AG20443 (cell line): Measurements from ENCODE around the gene GUK1.
A peak's percentile ranks its signal among the peaks of the same experiment; 100 is the strongest.

Experiments
- DNase-seq: peaks from one replicate; pipeline ENCODE4 v3.0.0; 2012; ENCODE audit warnings: low spot score, mixed read lengths

GUK1 gene

DNA sequence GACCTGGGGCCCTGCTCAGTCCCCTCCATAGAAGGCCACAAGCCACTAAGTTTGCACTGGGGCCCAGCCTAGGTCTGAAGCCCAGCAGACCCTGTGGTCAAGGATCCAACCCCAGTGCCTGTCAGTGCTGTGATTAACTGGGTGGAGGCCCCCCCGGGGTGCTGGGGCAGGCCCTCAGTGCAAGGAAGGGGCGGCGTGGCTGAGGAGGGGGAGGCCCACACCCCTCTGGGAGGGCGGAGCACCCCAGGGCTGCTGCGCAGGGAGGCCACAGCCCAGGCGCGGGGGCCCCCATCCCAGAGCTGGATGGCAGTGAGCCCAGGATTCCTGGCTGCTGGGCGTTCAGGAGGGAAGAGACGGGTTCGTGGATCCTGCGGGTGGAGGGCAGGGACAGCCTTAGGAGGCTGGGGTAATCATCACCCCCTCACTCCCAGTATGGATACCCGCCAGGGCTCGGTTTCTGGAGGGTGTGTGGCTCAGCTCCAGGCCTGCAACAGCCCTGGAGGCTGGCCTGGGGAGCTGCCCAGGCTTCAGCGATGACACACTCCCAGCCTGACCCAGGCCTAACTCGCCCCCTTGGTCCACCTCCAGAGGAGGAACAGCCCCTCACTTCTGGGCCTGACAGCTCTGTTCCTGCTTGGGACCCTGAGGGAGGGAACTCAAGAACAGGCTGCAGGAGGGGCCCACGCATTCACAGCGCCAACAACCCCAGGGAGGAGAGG is 10.5 kb downstream of the GUK1 start:
- DNase-seq, result peak; percentile 88

DNA sequence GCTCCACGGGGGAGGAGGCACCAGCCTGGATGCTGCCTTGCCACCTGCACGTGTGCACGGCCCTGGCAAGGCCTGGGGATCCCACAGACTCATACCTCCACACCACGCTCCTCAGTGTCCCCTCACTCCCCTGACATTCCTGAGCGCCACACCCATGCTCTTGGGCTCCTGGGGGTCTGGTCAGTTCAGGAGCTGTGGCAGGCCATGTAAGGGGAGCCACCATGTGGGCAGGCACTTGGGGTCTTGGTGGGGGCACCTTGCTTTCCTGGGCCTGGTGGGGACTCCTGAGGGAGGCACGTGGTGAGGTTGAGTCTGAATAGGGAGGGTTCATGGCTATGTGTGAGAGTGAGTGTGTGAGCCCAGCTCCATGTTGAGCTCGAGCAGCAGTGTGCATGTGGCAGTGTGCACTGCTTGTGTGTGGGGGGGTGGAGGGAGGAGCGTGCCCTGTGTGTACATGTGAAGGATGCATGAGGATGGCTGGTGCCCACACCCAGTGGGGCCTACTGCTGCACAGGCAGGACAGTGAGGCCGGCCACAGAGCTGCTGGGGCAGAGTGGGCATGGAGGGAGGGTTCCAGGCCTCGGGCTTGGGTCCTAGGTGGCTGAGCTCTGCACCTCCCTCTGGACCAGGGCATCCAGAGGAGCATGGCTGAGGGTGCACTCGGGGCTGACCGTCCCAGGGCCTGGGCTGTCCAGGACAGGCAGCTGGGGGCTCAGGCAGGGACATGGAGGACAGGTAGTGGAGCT is 11.3 kb downstream of the GUK1 start:
- no peak for DNase-seq

DNA sequence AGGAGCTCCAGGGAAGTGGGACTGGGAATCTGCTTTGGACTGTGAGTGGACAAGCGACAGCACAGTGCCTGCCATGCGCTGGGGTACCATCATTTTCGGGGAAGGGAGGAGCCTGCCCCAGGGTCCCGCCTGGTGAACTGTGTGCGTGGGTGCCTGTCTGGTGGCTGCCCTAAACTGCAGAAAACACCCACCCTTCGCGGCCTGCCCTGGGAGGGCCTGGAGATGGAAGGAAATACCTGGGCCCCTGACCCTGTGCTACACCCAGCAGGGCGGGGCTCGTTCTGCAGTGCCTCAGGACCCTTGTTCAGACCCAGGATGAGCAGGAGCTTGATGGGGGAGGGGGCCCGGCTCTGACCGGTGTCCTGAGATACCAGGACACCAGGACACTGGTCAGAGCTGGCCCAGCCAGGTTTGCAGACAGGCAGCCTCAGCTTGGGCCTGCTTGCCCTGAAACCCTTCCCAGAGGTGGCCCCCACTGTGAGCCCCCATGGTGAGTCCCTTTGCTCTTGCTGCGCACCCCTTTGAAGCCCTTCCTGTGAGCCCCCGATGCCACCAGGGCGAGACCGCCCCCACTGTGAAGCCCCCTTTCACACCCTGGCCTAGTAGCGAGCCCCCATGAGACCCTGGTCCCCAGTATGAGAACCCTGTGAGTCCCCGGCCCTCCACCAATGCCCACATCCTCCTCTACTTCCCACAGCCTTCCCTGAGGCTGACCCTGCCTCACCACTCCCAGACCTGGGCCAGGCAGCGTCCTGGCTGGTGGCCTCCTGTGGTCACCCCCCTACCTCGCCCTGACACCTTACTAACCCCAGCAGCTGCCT is 12.2 kb downstream of the GUK1 start:
- DNase-seq, result no peak

DNA sequence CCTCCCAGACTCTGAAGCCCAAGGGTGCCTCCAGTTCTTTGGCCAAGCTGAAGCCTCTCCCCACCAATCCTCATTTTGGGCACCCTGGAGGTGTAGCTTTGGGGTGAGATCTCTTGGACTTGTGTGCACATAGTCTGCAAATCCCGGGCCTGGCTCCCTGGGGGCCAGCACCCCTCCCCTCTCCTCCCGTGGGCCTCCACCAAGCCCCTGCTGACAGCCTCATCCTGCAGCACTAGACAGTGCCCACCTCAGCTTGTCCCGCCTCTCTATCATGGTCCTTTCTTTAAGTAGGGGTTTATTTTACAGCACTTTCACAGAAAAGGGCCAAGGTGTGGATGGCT is 12.8 kb downstream of the GUK1 start:
- no peak for DNase-seq

DNA sequence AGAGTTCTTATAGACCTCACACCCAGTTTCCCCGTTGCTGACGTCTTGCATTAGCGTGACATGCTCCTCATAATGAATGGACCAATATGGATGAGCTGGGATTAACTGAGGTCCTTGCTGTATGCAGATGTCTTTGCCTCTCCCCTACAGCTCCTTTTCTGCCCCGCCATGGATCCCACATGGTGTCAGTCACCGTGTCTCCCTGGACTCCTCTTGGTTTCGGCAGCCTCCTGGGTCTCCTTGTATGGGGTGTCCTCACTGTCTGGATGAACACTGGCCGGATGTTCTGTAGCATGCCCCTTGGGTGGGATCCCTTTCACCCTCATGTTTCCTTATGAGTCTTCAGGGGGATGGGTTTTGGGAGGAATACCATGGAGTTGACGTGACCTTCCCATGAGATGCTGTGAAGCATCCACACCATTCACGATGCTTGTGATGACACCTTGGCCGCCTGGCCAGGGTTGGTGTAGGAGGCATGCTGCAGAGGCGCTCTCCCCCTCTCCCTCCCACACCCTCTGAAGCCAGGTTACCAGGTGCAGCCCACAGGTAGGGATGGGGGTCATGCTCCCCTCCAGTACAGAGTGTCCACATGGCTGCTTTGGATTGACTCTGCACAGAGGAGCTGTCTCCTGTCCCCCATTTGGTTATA is 14.1 kb downstream of the GUK1 start:
- no peak for DNase-seq

DNA sequence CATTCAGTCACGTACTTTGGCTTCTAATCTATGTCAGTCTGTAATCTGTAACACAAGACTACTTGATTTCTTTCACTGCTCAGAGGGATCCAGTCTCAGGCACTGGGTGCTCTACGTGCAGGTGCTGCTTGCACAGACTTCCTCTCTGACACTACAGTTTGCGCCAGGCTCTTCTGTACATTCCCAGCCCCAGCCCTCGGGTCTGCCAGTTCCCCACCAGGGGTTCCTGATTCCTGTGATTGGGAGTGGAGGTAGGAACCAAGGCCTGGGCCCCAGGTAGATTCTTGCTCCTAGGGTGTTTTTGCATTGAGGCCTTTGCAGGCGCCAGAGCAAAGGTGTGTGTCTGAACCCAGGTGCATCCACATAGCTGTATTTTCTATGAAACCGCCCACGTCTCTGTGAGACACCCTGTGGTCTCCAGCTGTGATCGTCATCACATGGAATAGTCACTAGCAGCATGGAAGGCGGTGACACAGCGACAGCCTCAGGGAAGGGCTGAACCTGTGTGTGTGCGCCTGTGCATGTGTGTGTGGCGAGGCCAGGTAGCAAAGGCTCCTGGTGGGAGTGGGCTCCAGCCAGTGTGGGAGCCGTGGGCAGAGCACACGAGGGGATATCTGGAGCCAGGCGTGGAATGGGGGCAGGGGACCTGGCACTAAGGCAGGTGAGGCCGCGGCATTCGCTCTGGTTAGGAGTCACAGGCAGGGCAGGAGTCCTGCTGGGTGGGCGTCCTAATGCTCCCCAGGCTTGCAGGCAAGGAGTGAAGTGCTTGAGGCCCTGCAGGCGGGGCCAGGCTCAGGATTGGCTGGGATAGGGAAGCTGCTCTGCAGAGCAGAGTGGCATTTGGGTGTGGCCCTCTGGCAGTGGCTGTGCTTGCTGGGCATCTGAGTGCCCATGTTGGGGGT is 14.8 kb downstream of the GUK1 start:
- no peak for DNase-seq

DNA sequence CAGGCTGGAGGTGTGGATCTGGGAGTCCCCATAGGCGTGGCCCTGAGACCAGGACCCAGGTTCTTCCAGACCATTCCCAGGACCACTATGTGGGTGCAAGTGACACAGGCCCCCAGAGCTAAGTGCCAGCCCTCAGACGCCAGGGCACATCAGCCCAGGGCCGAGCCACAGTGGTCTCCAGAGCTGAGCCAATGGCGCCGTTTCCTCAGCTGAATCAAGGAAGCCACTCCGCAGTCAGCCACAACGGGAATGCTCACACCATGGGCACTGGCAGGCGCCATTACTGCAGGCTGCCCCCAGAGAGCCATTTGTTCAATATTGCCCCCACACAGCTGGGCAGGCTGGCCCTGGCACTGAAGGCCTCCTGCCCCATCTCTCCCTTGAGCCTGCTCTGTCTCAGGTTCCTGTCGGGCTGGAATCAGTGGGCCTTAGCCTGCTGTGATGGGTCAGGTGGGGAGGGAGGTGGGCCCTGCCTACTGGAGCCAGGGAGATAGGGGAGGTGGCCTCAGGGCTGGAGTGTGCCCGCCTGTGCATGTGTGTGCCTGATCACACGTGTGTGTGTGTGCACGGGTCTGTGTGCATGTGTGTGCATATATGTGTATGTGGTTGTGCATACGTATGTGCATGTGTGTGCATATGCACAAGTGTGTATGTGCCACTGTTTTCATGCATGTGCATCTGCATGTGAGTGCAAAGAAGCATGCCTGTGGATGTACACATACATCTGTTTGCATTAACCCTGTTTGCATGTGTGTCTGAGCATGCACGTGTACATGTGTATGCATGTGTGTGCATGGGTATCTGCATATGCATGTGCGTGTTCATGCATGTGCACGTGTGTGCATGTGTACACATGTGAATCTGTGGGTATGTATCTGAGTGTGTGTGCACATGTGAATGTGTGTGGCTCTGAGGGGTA is 15.8 kb downstream of the GUK1 start:
- no peak for DNase-seq

DNA sequence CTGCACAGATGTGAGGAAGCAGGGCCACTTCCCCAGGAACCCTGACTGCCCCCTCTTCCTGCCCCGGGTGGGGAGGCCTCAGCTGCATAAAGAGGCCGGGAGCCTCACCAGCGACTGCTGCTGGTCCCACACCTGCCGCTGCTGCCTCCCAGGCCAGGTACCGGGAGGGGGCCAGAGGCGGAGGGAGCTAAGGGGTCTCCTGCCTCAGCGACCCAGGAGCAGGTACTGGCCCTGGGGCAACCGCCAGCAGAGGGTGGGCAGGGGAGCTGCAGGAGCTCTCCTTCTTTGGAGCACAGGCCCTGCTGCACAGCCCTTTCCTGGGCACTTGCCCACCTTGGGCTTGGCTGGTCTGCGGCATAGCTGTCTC is 16.4 kb downstream of the GUK1 start:
- no peak for DNase-seq

DNA sequence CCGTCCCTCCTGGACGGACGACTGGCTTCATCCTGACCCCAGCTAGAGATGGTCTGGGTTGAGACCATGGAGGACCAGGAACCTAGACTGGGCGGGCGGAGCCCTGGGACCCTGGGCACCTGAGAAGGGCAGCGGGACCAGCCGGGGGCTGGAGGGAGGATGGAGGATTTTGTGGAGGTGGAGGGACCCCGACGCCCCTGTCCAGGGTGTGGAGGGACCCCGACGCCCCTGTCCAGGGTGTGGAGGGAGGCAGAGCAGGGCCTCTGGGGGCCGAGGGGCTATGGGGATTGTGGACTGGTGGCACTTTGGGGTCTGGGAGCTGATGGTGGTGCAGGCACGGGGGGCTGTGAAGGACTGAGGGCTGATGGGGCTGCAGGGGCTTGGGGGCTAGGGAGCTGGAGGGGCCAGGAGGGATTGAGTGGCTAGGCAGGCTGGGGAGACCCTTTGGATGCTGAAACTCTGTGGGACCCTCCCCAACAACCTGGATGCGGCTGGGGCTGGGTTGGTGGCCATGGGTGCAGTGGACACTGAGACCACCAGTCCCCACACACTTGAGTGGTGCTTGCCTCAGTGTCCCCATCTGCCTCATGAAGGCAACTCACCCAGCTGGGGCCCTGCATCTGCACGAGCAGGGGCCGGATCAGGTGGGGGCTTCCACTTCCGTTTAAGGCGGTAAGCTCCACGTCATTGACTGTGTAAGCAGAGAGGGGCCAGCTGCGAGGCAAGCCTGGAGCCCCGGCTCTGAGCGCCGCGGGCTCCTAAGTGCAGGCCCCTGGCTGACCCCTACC is 17.1 kb downstream of the GUK1 start:
- DNase-seq, result no peak

DNA sequence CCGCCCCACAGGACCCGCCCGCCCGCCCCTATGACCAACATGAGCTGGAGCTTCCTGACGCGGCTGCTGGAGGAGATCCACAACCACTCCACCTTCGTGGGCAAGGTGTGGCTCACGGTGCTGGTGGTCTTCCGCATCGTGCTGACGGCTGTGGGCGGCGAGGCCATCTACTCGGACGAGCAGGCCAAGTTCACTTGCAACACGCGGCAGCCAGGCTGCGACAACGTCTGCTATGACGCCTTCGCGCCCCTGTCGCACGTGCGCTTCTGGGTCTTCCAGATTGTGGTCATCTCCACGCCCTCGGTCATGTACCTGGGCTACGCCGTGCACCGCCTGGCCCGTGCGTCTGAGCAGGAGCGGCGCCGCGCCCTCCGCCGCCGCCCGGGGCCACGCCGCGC is 17.6 kb downstream of the GUK1 start:
- no peak for DNase-seq

DNA sequence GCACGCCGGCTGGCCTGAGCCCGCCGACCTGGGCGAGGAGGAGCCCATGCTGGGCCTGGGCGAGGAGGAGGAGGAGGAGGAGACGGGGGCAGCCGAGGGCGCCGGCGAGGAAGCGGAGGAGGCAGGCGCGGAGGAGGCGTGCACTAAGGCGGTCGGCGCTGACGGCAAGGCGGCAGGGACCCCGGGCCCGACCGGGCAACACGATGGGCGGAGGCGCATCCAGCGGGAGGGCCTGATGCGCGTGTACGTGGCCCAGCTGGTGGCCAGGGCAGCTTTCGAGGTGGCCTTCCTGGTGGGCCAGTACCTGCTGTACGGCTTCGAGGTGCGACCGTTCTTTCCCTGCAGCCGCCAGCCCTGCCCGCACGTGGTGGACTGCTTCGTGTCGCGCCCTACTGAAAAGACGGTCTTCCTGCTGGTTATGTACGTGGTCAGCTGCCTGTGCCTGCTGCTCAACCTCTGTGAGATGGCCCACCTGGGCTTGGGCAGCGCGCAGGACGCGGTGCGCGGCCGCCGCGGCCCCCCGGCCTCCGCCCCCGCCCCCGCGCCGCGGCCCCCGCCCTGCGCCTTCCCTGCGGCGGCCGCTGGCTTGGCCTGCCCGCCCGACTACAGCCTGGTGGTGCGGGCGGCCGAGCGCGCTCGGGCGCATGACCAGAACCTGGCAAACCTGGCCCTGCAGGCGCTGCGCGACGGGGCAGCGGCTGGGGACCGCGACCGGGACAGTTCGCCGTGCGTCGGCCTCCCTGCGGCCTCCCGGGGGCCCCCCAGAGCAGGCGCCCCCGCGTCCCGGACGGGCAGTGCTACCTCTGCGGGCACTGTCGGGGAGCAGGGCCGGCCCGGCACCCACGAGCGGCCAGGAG is 18.3 kb downstream of the GUK1 start:
- no peak for DNase-seq

DNA sequence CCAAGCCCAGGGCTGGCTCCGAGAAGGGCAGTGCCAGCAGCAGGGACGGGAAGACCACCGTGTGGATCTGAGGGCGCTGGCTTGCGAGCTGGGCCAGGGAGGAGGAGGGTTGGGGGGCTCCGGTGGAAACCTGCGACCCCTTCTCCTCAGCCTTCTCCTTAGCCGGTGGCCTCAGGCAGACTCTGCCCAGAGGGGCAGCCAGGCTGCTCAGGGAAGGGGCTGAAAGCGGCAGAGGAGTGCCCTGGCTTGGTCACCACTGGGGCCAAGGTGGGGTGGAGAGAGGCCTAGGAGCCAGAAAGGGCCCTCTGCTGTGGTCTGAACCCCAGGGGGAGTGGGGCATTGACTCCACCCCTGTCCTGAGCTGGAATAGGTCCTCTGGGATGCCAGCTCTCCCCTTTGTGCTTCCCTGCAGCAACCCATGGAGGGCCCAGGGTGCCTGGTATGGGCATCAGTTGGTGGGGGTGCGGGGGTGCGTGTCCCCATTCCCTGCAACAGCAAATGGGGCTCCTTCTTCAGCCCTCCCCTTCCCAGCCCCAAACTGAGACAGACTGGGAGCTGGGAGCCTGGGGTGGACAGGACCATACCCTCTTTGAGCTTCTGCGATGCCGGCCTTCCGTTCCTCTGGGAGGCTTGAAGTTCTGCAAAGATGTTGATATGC is 19.1 kb downstream of the GUK1 start:
- DNase-seq, result no peak

DNA sequence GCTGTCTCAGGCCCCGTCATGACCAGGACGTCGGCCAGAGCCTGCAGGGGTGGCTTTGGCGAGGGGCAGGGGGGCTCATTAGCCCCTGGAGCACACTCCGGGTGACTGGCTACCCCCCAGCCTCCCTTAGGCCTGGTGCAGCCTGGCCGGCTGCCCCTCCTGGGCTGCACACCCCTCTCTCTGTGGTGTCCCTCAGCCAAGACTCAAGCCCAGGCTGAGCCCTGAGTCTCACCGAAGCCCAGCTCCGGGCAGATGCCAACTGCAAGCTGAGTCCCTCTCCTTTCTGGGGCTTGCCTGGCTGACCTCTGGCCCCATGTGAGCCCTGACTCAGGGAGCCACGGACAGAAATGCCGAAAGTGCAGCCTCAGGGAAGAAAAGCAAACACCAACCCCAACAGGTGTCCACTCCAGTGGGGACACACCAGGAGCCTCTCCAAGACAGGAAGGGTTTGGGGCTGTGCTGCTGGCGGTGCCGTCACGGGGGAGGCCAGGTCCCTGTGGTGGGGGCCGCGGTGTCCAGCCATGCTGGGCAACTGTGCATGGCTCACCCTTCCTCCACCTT is 20.2 kb downstream of the GUK1 start:
- DNase-seq, result no peak

DNA sequence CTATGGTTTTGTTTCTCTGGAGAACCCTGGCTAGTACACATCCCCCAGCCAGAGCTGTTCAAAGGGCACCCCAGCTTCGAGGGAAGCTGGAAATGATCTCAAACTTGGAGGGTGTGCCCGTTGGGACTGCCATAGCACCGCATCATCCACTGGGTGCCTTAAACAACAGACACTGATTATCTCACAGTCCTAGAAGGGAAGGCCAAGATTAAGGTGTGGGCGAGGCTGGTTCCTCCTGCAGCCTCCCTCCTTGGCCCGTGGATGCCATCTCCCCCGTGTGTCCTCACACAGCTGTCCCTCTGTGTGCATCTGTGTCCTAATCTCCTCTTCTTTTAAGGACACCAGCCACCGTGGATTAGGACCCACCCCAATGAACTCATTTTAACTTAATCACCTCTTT is 21.3 kb downstream of the GUK1 start:
- no peak for DNase-seq

DNA sequence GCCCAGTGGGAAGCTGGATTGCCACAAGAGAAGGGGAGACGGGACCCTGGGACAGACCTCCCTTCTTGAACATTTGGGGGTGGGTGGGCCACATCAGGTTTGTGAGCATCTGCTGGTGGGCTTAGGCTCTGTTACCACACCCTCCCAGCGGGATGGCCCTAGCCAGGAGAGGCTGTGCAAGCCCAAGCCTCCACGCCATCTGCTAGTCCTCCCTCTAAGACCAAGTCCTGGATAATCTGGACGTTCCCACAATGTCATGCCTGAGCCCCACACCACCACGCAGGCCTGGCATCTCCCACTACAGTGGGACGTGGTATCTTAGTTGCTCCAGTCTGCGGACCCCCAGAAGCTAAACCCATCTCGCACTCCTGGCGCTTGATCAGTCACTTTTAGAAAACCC is 21.8 kb downstream of the GUK1 start:
- no peak for DNase-seq

DNA sequence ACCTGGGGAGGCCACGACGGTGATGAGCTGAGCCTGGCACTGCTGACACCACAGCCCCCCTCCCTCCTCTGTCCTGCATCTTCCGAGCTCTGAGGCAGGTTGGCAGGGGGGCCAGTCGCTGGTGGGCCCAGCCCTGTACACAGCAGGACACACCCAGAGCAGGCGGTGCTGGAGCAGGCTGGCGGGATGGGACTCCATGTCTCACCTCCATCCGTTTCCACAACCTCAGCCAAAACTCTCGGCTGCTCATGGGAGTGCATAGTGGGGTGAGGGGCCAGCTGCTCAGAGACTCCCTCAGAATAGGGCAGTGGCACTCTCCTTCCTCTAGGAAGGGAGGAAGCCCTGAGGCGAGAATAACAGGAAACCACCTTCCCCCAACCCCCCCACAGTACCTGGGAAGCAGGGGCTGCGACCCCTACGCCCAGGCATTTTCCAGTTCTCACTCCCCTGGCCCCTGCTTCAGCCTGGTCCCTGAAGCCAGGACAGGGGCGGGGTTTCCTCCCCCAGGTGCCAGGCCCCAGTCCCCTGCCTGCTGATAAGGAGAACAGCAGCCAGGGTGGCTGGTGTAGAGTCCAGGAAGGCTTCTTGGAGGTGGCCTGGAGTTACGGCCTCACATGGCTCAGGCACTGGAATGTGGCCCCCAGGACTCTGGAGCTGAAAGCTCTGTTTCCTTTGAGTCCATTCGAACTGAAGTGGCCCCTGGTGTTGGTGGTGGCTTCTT is 22.4 kb downstream of the GUK1 start:
- DNase-seq, result no peak
